ENCODE results near the gene BCAS4.

The BCAS4 gene

DNA sequence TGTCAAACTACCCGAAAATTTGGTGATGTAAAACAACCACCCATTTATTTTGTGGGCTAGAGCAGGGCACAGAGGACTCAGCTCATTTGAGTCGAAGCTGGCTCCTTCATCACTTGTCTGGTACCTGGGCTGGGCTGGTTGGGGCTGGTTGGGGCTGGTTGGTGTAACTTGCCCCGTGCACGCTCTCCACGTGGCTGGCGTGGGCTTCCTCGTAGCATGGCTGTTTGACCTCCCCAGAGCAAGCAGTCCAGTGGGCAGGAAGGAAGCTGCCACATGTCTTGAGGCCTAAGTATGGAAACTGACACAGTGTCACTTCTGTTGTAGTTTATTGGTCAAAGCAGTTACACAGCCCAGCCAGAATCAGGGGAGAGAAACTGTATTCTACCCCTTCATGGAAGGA is 27.1 kb downstream of the BCAS4 start:
- no peak for DNase-seq (ENCODE audit: low read depth)

- no peak for DNase-seq (ENCODE audit: low read depth)
Measured at GRCh38 chr20:50823319-50823718, 28.5 kb downstream of the BCAS4 start.

DNA sequence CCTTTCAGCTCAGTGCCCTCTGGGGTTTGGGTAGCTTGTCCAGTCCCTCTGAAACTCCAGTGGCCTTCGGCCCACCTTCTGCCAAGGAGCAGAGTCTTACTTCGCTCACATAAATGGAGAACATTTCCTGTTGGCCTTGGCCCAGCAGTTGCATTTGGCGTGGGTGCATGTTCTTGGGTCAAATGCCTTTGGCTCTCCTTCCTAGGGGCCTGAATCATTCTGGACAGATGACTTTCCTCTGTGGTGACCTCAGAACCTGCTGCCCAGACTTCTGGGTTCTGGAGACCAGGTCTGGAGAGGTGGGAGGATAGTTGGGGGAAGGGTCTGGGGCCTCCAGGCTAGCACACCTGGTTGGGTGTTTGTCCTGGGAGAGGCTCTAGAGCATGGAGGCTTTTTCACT is 29.3 kb downstream of the BCAS4 start:
- DNase-seq (ENCODE audit: low read depth), result no peak

DNA sequence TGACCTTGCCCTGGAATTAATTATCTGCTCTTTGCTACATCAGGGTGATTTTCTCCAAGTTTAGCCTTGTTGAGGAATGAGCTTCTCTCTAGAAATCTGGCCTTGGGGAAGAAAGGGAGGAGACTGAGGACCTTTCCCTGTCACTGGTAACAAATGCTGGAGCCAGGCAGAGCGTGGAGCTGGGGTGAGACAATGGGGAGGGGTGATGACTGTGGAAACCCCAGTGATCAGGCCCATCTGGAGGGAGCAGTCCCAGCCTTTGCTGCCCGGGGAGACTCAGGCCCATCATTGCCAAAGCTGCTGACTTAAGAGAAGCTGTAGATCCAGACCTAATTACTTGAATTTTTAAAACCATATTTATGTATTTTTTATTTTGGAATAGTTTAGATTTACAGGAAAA is 31.3 kb downstream of the BCAS4 start:
- DNase-seq (ENCODE audit: low read depth), result no peak

DNA sequence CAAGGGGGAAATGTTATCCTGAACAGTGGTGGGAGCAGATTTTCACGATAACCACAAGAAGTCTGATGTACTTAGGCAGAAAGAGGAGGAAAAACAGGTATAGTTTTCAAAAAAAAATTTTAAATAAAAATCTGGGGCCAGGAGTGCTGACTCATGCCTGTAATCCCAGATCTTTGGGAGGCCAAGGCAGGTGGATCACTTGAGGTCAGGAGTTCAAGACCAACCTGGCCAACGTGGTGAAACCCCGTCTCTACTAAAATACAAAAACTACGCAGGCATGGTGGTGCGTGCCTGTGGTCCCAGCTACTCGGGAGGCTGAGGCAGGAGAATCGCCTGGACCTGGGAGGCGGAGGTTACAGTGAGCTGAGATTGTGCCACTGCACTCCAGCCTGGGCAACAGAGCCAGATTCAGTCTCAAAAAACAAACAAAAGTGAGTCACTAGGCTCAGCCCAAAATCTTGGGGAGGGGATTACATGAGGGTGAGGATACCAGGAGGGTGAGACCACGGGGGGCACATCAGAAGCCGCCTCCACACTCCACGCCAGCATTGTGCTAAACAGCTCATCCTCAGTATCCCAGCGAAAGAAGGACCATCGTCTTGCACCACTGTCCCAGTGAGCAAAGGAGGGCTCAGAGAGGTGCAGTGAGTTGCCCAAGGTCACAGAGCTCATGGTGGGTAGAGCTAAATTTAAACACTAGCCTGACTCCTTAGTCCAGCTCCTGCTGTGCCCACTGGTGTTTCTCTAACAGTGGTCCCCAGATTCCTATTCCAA is 33.7 kb downstream of the BCAS4 start:
- DNase-seq (ENCODE audit: low read depth), result no peak

GRCh38 chr20:50831622-50832021 is 36.8 kb downstream of the BCAS4 start:
- DNase-seq (ENCODE audit: low read depth), result no peak

DNA sequence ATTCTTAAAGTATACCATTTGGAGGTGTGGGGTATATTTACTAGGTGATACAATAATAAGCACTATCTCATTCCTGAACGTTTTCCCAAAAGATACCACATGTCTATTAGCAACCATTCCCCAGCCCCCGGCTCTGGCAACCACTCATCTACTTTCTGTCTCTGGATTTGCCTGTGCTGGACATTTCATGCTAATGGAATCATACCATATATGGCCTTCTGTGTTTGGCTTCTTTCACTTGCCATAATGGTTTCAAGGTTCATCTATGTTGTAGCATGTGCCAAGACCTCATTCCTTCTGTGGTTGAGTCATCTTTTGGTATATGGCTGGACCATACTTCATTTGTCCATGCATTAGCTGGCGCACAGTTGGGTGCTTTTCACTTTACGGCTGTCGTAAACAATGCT is 39.7 kb downstream of the BCAS4 start:
- DNase-seq (ENCODE audit: low read depth), result no peak

GRCh38 chr20:50837532-50838321 is 42.9 kb downstream of the BCAS4 start:
- DNase-seq (ENCODE audit: low read depth), result no peak

- DNase-seq (ENCODE audit: low read depth), result no peak
Measured at GRCh38 chr20:50838322-50838625, 43.4 kb downstream of the BCAS4 start.

- no peak for DNase-seq (ENCODE audit: low read depth)
Measured at GRCh38 chr20:50838707-50839385, 44.0 kb downstream of the BCAS4 start.

GRCh38 chr20:50842821-50843220 is 48.0 kb downstream of the BCAS4 start:
- no peak for DNase-seq (ENCODE audit: low read depth)

- DNase-seq (ENCODE audit: low read depth), result no peak
Measured at GRCh38 chr20:50843331-50844276, 48.7 kb downstream of the BCAS4 start.

GRCh38 chr20:50844430-50845100 is 49.7 kb downstream of the BCAS4 start:
- peak; percentile 4 for DNase-seq (ENCODE audit: low read depth)

- no peak for DNase-seq (ENCODE audit: low read depth)
Measured at GRCh38 chr20:50845566-50846215, 50.8 kb downstream of the BCAS4 start.

DNA sequence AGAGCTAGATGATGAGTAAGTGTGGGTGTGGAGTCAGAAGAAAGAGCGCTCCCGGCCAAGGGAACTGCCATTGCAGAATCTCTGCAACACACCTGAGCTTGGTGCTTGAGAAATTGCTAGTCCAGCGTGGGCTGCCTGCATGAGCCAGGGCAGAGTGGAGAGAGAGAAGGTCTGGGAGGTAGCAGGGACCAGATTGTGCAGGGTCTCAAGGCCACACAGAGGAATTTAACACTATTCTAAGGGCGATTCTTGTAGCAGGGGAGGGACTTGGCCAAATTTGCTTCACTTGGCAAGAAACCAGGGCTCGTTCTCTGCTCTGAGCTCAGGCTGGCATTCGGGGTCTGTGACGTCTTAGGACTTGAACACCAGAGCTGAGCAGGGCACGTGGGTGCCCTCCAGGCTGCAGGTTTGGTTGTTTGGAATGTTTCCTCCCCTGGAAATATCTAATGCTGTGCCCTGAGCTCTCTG is 53.5 kb downstream of the BCAS4 start:
- no peak for DNase-seq (ENCODE audit: low read depth)

DNA sequence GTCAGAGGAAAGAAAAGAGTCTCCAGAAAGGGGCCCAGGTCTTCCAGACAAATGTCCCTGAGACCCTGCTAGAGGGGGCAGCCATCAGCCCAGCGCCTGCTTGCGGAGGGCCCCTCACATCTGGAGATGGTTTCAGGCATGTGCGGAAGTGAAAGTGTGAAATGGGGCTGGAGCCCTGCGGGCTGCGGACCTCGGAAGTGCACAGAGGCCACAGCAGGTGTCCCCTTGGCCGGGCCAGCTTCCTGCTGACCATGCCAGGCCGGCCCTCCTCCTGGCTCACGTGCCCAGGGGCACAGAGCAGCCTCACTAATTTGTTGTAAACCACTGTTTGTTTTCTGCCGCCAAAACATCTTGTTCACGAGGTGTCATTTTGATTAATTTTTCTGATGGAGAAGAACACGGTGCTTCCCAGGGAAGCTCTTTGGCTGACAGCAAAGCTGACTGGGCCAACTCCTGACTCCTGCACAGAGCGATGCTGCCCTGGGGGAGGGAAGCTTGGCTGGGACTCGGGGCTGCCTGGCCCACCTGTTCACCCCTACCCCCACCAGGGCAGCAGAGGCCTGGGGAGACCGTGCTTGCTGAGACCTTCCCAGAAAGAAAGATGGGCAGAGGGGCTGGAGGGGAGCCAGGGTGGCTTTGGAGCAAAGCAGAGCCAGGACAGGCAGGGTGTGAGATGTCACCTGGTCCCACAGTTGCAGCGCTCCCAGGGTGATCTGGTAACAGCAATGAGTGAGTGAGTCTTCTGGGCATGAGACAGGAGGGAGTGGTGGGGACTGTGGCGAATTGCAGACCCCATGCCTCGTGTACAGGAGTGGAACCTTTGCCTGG is 54.2 kb downstream of the BCAS4 start:
- DNase-seq (ENCODE audit: low read depth), result no peak

GRCh38 chr20:50850721-50851286 is 55.9 kb downstream of the BCAS4 start:
- DNase-seq (ENCODE audit: low read depth), result no peak

GRCh38 chr20:50852085-50852484 is 57.2 kb downstream of the BCAS4 start:
- no peak for DNase-seq (ENCODE audit: low read depth)

DNA sequence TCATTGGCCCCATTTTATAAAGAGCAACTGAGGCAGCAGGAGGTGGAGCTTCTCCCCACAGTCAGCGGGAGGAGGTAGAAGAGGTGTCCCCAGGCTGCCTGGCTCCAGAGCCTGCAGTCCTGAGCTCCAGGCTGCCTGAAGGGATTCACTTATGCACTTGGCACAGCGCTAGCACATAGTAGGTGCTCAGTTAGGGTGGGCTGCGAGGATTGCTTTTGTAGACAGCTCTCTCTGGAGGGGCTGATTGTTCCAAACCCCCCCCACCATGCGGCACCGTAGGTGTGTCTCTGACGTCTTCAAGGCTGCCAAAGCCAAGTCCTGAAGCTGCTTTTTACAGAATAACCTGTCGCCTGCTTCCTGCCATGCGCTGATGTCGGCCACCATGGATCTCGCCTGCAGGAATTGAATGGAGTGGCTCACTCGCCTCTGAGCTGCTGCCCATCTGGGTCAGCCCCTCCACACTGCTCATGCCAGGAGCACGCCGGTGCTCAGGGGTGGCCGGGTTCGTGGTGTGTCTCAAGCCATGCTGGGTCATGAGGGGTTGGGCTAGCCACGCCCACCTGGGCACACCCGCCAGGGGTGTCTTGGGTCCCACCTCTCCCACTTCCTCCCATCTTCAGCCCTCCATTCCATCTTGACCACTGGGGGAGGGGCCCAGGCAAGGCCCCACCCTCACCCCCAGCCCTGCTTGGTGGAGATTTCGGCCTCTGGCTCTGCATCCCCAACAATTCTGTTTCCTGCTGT is 59.8 kb downstream of the BCAS4 start:
- DNase-seq (ENCODE audit: low read depth), result no peak
